ENCODE results near the gene RAD51AP2.
A peak's percentile ranks its signal among the peaks of the same experiment; 100 is the strongest.

Gene RAD51AP2

DNA sequence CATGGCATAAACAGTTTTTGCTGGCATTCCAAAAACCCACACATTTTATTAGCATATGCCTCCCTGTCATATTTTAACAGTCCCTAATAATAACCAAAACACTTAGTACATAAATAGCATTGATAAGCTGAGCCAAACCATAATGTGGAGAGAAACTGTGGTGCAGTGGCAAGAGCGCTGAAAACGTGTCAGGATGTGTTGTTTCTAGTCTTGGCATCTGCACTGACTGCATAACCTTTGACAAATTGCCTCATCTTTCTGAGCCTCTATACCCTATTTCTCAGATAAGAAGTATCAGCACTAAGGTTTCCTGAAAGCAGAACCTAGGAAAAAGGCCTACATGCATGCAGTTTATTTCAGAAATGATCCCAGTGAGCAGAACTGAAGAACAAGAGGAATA lies 41.4 kb downstream of the RAD51AP2 start:
- TF ChIP-seq, protein P1, sequence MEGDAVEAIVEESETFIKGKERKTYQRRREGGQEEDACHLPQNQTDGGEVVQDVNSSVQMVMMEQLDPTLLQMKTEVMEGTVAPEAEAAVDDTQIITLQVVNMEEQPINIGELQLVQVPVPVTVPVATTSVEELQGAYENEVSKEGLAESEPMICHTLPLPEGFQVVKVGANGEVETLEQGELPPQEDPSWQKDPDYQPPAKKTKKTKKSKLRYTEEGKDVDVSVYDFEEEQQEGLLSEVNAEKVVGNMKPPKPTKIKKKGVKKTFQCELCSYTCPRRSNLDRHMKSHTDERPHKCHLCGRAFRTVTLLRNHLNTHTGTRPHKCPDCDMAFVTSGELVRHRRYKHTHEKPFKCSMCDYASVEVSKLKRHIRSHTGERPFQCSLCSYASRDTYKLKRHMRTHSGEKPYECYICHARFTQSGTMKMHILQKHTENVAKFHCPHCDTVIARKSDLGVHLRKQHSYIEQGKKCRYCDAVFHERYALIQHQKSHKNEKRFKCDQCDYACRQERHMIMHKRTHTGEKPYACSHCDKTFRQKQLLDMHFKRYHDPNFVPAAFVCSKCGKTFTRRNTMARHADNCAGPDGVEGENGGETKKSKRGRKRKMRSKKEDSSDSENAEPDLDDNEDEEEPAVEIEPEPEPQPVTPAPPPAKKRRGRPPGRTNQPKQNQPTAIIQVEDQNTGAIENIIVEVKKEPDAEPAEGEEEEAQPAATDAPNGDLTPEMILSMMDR (conservative IDR thresholded peaks at IDR 0.05): no peak
- TF ChIP-seq ZFX (IDR thresholded peaks at IDR 0.05): no peak
- no peak overlapping the region for H3K27ac ChIP-seq

DNA sequence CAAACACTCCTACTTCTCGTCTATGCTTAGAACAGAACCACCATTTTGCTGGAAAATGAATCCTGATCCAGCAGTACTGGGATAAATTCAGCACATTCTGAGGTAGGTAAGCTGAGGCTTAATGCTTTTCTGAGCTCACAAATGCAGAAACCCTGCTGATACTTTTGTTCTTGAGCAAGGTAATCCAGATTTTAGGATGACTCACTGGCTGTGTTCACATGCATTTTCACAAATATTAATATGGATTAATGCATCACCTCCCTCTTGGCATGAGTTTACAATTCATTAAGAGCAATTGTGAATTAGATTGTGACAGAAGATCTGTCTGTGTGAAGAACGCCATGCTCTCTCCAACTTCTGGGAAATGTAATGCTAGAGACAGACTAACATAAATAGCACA lies 42.2 kb downstream of the RAD51AP2 start:
- no peak for TF ChIP-seq ZFX (IDR thresholded peaks at IDR 0.05)
- TF ChIP-seq, protein P1 (conservative IDR thresholded peaks at IDR 0.05): no peak
- no peak overlapping the region for H3K27ac ChIP-seq

DNA sequence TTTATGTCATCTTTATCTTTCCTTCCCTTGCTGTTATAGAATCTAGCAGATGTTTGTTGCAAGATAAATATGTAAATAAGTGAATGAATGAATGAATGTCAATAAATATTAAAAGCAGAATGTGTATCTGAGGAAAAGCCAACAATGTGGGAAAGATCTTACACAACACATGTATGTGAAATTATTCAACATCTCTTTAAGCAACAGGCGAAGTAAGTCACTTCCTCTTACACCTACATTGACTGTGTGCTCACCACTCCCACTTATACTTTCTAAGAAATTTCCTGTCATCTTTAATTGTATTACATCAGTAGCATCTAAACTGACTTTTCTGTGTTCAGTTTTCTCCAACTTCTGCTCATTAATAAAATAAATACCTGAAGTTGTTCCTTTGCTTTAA lies 43.0 kb downstream of the RAD51AP2 start:
- H3K27ac ChIP-seq: no peak overlapping the region
- TF ChIP-seq, protein P1 (conservative IDR thresholded peaks at IDR 0.05): no peak
- TF ChIP-seq ZFX (IDR thresholded peaks at IDR 0.05): no peak

DNA sequence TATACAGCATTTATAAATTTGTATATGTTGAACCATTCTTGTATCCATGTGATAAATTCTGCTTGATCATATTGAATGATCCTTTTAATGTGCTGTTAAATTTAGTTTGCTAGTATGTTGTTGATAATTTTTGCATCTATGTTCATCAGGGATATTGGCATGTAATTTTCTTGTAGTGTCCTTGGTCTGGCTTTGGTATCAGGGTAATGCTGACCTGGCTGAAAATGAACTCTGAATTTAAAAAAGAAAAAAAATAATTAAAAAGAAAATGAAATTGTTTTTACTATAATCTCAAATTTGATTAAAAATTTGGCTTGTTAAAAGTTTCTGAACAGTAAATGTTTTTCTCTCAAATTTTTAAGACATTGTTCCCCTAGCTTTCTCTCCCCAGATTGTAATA lies 46.3 kb downstream of the RAD51AP2 start:
- no peak overlapping the region for H3K27ac ChIP-seq
- TF ChIP-seq ZFX (IDR thresholded peaks at IDR 0.05): no peak
- TF ChIP-seq, protein P1 (conservative IDR thresholded peaks at IDR 0.05): no peak

DNA sequence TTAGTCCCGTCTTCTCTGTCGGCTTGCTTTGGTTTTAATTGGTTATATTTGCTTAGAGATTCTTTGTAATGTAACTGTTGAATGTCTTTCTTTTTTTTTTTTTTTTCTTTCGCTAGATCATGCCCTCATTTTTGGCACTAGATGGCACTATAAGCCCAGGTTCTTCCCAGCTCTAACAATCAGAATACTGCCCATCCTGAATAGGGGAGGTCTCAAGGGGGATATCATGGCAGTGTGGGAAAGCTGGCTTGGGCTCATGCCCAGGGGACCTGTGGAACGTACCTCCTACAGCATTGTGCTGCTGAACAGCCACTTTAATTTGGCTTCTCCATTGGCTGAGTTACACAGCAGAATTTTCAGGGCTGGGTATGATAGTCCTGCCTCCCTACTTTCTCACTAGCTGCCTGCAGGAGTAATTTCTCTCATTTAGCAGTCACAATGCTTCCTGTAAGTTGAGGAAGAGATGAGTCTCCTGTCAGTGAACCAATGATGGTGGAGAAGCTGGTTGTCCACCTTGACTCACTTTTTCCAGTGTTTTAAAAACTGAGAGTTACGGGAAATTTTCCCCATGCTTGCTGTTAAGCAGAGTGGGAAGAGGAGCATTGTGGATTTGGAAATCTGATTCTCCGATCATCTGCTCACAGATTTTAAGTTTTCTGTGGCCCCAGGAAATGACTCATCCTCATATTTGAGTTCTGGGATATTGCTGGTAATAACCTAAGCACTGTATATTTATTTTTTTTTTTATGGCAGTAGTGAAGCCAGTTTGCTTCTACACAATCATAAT lies 47.2 kb downstream of the RAD51AP2 start:
- no peak overlapping the region for H3K27ac ChIP-seq
- TF ChIP-seq ZFX (IDR thresholded peaks at IDR 0.05): no peak
- TF ChIP-seq, protein P1 (conservative IDR thresholded peaks at IDR 0.05): peak; percentile 74

DNA sequence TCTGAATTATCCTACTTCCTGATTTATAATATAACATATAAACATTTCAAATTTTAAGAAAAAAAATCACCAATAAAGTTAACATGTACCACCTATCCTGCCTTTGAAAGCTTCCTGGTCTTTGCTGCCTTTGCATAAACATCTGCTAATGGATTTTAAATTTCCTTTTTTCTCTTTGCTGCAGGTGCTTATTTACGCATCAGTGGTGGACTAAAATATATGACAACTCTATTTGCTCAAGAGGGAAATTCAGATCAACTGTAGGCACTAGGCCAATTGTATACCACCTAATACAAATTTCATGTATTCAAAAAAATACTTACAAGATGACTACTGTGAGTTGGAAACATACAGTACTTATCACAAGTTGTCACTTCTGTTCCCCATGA lies 57.2 kb downstream of the RAD51AP2 start:
- TF ChIP-seq ZFX (IDR thresholded peaks at IDR 0.05): no peak
- TF ChIP-seq, protein P1 (conservative IDR thresholded peaks at IDR 0.05): no peak
- no peak overlapping the region for H3K27ac ChIP-seq
